Renal cortical epithelial cell (primary cell): ENCODE data around the gene FCHSD2. TPM values are rescaled to one million over a fixed set of nuclear protein-coding genes. Genes with fewer than 3 reads are reported as not detected.

Source experiments
- DNase-seq: peaks from one replicate; pipeline ENCODE4 v3.0.0-alpha.2; 2011; ENCODE audit warnings: low read depth
- total RNA-seq: library from RNA; depleted of rRNA; stranded (reverse); fragments of >200 nt; gene quantifications from 2 replicates; pipeline ENCODE4 v1.2.3, GENCODE V29; 2014

The FCHSD2 gene
- total RNA-seq, 1 donor from 2014 or later: 21.5 TPM

DNA sequence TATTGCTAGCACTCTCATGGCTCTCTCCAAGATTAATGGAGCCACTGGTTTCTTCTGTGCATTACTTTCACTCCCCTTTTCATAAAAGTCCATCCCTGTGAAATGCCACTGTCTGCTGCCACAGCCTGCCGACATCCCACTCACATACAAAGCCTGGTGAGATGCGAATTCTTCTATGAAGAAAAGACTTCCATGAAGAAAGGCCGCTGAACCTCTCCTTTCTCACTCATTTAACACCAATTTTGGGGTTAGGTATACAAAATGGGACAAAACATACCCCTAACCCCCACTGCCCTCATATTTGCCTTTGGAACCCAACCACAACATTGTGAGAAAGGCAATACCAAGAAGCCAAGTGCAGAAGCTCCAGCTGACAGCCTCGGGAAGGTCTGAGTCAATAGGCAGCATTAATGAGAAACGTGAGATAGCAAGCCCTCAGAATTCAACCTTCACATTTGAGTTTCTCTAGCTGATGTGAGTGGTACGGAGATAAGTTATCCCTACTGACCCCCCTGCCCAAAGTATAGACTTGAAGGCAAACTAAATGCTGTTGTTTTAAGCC lies 171.5 kb downstream of the FCHSD2 start:
- DNase-seq: no peak

DNA sequence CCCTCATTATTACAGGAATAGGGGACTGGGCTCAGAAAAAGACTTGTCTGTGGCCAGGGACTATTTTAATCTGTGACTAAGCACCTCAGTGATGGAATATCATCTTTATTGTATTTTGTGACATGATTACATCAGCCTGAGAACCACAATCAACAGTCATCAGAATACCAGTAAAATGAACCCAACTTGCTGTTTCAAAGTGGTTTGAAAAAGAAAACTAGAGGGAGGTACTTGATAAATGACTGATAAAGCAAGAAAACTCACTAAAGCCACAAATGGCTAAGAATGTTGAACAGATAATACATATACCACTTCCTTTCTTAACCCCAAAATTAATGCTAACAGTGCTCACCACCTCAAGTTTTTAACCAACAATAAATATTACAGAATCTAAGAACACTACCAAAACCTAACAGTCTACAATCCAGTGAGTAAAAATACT lies 172.2 kb downstream of the FCHSD2 start:
- peak; percentile 58 for DNase-seq

DNA sequence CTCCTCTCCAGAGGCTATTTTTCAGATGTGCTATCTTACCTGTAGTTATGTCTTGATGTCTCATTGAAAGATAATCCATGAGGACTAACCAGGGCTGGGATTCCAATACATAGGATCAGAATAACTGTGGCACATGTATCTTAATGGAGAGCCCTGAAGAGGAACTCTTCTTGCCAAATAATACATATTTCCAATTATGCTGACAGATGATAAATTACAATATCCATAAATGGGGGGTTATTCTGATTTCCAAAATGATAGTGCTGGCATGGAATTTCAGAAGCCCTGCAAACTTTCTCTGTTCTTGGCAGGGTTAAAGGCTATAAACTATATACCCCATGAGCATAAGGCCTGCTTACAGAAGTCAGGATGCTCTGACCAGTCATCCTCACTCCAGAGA lies 173.7 kb downstream of the FCHSD2 start:
- no peak for DNase-seq

DNA sequence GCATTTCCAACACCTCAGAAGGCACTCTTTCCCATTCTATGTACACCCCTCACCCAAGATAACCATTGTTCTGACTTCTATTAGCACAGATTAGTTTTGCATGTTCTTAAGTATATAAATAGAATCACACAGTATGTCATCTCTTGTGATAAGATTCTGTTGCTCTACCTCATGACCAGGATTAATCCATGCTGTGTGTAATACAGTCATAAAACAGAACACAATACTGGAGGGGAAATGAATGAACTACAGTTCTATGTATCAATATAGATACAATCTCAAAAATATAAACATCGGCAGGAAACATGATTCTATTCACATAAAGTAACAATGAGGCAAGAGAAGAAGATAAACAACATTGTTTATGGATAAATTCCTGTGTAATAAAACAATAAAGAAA lies 176.4 kb downstream of the FCHSD2 start:
- DNase-seq: no peak

DNA sequence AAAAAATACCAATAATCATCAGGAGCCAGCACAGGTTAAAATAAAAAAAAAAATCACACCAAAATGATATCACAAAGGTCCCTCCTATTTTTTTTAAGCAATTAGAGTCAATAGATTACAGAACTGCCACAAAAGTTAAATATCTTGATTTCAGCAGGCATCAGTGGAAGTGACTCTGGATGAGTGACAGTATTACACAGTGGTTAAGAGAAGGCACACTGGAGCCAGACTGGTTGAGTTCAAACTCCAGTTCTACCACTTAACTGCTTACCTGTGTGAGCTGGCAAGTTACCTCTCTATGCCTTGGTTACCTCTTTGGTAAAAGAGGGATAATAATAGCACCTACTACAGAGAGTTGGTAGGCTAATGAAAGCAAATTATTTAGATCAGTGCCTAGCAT lies 179.4 kb downstream of the FCHSD2 start:
- no peak for DNase-seq

DNA sequence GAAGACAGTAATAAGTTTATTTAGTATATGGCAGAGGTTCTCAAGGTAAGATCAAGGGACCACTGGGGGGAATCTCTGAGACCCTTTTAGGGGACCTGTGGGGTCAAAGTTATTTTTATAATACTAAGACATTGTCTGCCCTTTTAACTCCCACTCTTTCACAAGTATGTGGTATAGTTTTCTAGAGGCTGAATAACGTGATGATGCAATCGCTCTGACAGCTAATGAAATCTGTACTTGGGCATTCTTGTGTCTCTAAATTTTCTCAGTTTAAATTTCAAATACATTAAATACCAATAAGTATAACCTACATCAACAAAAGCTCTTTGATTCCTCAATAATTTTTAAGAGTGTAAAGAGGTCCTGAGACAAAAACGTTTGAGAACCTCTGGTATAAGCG lies 180.0 kb downstream of the FCHSD2 start:
- no peak for DNase-seq

DNA sequence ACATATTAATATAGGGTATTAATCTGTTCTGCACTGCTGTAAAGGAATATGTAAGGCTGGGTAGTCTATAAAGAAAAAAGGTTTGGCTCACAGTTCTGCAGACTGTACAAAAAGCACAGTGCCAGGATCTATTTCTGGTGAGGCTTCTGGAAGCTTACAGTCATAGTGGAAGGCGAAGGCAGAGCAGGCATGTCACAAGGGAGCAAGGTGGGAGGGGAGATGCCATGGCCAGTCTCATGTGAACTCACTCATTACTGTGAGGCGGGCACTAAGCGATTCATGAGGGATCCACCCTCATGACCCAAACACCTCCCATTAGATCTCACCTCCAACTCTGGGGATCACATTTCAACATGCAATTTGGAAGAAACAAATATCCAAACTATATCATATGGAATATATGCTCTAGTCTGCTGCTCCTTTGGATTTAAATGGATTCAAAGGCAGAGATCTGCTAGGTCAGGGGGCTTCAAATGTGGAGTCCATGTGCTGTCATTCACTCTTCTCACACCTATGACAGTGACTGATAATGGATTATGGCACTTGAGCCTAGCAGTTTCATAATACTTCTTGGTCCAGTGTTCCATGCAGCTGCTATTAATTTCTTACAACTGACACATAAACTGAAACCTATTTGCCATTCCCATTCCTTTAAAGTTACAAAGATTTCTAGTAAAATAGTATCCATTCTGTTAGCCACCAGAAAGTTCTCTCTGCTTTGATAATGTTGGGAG lies 182.0 kb downstream of the FCHSD2 start:
- DNase-seq: no peak

DNA sequence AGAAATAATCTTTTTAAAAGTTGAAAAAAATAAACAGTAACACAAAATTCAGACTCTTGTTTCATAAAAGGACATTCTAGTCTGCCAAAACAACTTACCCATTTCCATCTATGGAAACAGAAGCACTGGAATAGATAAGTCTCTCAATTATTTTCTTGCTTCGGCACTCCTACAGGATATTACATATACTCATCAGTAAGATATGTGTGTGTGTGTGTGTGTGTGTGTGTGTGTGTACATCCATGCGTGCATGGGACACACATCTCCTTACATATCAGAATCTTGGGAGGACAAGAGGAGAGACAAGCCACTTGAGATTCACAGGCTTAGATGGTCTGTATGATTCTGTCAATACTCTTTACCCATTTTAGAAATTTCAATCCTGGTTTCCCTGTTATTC lies 183.3 kb downstream of the FCHSD2 start:
- DNase-seq: no peak

DNA sequence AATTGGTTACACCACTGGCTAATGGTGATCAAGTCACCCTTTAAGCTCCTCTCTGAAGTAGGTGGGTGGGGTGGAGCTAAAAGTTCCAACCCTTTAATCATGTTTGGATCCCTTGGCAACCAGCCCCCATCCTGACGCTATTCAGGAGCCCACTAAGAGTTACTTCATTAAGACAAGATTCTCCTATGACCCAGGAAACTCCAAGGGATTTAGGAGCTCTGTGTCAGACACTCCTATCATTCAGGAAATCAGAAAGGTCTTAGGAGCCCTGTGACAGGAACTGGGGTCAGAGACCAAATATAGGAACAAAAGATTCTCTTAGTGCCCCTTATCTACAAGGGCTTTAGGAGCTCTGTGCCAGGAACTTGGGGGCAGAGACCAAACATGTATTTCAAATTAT lies 186.7 kb downstream of the FCHSD2 start:
- no peak for DNase-seq

DNA sequence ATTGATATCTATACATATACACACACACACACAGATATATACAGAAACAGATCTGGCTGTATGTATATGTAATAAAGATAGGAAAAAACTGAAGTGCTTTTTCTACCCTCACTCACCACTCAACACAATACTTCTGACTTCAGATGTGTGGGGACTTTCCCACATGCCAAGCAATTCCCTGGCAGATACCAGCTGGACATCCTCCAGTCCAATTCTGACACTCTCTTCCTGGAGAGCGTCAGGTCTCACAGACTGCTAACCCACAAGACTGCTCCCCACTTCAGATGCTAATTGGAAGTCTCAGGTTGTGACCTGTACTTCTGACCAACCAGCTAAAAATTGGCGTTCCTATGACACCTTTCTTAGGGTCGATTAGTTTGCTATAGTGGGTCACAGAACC lies 187.3 kb downstream of the FCHSD2 start:
- peak; percentile 19 for DNase-seq

DNA sequence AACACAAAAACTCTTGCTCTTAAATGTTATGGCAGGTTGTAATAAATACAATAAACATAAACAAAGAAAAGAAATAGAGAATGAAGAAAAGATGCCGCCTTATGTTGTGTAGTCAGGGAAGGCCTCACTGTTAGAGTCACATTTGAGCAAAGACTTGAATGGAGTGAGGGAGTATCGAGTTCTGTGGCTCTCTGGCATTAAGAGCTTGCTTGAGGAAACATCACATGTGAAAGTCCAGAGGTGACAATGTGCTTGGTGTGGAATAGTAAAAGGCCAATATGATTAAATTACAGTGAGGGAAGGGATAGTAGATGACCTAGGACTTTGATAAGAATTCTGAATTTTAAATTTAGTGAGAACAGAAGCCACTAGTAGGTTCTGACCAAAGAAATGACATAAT lies 188.5 kb downstream of the FCHSD2 start:
- no peak for DNase-seq

DNA sequence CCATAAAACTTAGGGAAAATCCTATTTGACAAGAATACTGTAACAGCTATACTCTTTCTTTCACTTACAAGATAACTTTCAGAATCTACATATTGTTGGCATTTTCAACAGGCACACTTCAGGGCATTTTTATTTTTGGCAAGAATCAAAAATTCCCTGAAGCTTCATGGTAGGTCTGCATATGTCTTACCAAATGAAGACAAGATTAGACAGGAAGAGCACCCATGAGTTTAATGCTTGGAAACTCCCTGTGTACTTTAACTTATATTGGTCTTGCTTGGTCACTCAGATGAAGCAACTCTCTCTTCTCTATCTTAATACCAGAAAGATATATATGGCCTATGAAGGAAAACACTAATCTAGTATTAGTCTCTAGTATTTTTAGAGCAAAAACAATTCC lies 190.2 kb downstream of the FCHSD2 start:
- peak; percentile 13 for DNase-seq

DNA sequence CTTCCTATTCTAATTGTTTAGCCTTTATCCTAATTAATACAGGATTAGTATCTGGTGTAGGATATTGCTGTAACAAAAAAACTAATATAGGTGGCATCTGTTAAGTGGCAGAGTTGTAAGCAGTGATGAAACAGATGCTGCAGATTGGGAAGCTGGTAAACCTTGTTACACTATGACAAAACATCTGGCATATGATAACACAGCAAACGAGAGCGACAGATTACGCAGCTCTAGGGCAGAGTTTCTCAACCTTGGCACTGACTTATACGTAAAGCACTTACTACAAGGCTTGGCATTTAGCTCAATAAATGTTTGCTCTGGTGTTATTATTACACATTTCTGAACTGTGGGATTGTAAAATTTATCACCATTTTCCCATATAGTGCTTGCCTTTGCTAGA lies 190.9 kb downstream of the FCHSD2 start:
- no peak for DNase-seq

DNA sequence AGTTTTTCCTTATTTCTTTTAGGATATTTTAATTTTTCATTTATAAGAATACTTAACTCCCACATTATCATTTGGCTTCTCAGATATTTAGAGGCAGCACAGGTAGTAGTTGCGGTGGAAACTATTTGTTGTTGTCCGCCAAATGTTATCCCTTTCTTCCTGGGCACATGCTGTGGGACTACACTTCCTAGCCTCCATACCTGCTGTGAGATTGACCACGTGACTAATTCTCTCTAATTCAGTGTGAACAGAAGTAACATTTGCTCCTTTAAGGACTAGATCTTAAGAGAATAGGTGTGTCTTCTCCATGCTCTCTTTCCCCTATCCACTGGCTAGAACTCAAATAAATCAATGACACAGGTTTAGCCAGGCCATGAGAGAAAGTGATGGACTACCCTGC lies 191.4 kb downstream of the FCHSD2 start:
- no peak for DNase-seq

DNA sequence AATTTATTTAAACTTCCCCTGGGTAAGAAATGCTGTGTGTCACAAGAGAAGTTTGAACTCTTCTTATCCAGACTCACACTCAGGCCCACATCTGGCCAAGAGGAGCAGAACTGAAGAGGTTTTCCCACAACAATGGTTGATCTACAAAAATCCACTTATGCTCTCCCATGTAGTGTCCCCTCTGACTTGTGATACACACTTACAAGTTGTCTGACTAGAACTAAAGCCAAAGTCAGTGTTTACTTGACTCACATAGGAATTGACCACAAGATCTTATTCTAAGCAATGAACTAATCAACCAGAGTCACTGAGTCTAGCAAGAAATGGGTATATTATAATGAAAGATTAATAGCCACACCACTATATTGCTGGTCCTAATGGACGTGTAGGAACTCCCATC lies 194.9 kb downstream of the FCHSD2 start:
- no peak for DNase-seq

DNA sequence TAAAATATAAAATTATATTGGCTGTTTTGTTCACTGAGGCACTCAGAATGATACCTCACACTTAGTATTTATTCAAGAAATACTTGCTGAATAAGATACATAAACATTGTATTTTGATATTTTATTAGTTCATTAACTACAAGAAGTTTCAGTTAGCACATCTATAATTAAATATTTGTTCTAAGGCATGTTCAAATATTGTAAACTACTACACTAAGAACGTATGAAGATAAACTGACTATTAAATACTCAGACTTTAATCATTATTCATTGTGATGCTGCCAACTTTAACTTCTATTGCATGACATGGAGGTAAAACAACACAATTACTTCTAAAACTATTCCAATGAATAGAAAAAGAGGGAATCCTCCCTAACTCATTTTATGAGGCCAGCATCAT lies 198.5 kb downstream of the FCHSD2 start:
- DNase-seq: no peak

DNA sequence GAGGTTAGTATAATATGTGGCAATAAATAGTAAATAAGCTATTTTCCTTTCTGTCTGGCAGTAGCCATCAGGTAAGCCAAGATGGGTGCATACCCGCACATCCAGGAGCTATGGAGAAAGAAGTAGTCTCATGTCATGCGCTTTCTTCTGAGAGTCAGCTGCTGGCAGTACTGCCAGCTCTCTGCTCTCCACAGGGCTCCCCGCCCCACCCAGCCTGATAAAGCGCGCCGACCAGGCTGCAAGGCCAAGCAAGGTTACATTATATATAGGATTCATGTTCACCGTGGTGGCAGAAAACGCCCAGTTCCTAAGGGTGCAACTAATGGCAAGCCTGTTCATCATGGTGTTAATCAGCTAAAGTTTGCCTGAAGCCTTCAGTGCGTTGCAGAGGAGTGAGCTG lies 201.7 kb downstream of the FCHSD2 start:
- no peak for DNase-seq

DNA sequence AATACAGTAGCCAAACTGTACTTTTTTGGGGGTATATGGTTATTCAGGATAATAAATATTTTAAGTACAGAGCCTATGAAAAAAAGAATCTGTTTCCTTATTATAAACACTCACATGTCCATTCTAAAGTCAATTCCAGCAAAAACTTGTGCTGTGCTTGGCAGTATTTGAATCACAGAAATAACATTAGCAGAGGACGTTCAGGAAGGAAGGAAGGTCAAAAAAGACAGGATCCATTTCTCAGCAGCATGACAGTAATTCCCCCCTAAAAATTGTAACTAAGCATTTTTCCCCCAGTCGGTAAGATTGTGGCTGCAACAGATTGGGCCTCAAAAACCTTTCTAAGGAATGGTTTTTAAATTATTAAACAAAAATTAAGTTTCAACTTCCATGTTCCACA lies 203.1 kb downstream of the FCHSD2 start:
- DNase-seq: no peak

DNA sequence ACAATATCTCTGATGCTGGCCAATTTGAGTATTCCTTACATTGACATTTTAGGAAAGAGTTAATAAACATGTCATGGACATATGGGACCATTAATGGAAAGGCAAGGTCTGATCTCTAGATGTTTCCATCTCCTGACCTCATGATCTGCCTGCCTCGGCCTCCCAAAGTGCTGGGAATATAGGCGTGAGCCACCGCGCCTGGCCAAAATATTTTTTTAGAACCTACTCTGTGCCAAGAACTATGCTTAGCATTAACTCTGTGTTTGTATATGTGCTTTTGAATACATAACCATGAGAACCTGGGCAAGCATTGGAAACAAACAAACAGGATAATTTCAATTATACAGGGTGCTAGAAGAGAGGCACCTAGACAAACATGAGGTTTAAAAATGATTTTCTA lies 204.7 kb downstream of the FCHSD2 start:
- DNase-seq: no peak

DNA sequence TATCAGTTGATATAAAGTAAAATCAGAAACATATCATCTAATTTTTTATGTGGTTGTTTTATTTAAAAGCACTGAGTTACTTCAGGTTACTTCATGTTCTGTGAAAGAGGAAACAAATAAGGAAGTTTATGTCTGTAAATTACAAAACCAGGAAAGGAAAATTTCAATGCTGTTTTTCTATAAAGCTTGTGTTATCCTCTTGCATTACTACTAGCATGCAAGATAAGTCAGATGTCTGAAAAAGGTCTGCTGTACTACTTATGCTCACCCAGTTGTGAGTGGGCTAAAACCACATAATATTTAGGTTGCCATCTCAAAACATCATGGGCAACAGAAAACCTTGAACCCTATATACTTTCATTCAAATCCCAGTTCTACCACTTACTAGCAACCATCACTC lies 206.4 kb downstream of the FCHSD2 start:
- no peak for DNase-seq

DNA sequence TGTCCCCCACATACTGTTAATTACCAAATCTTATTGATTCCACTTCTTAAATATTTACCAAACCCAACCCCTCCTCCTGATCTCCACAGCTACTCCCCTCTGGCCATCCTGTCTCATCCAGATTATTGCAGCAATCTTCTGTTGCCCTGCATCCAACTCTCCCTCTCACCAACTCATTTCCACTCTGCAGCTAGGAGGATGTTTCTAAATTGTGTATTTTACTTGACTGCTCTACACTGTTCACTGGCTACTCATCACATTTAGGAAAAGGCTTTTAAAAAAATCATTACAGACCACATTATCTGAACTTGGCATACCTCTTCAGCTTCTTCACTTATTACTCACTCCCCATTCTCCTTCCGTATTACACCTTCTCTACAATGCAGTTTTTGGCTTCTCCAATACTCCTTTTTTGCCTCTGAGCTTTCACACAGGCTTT lies 210.0 kb downstream of the FCHSD2 start:
- no peak for DNase-seq

DNA sequence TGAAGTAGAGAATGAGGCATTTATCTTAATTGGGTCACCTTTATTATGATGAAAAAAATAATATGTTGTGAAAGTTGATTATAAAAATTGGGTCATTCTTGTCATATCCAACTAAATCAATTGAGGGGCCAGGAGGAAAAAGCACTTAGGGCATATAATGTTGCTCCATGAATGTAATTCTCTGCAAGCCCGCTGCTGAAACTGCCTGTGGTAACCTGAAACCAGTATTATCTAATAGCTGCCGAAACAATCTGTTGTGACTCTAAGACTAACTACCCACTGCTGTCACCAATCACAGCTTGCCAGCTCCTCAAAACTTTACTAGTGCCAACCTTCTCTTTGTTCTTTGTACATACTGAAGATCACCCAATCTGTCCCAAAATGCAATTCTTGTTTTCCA lies 212.1 kb downstream of the FCHSD2 start:
- DNase-seq: peak; percentile 15

DNA sequence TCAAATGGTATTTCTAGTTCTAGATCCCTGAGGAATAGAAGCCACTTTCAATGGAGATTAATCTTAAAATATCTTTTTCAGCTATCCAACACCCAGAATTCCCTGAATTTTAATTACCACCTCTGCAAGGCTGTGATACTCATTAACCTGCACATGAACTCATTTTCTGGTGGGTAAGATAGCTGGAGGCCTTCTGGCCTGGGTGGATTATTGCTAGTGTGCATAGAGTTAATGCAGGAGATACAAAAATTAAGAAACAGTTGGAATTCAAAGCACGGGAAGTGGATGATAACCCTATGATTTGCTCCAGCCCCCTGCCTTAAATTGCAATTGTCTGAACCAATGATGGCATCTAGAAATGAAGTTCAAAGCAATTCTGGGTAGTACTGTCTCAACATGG lies 212.9 kb downstream of the FCHSD2 start:
- no peak for DNase-seq

DNA sequence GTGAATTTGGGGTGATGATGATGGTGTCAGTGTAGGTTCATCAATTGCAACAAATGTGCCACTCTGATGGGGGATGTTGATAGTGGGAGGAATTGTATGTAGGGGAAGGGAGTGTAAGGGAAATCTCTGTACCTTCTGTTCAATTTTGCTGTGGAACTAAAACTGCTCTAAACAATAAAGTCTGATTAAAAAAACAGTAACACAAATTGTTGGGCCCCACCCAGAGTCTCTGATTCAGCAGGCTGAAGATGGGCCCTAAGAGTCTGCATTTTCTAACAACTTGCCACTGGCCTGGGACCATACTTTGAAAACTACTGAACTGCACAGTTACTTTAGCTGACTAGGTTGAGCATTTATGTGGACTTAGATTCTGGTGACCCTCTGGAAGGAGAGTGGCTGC lies 214.7 kb downstream of the FCHSD2 start:
- no peak for DNase-seq
